ENCODE results near the gene RPL28.
"Not testable (repeated sequence)": the region's sequence is repeated elsewhere in the genome, so short reads cannot be mapped to it uniquely, and the experiment has no call there.

- TF ChIP-seq MAFK (IDR thresholded peaks at IDR 0.05; ENCODE audit: low read depth, low read length); CTCF (conservative IDR thresholded peaks at IDR 0.05; ENCODE audit: low read depth, low read length); POLR2A (IDR thresholded peaks at IDR 0.05; ENCODE audit: low read depth, low read length); SMC3 (IDR thresholded peaks at IDR 0.05; ENCODE audit: low read depth, low read length); RAD21 (IDR thresholded peaks at IDR 0.05; ENCODE audit: low read length); BHLHE40 (IDR thresholded peaks at IDR 0.05; ENCODE audit: low read depth, low read length): not testable (repeated sequence)
Observed at GRCh38 chr19:55448175-55448490, 62.4 kb downstream of the RPL28 start.

Data from IMR-90 (cell line).